ENCODE measurements around the gene MCCD1.

GRCh38 chr6:31533455-31533841, 4.7 kb downstream of the MCCD1 start:
- no peak for TF ChIP-seq CTCF (conservative IDR thresholded peaks at IDR 0.05; ENCODE audit: low read depth in 2 of 2)
- no peak for TF ChIP-seq EZH2 (IDR thresholded peaks at IDR 0.05; ENCODE audit: low read depth, unreplicated experiment)
- TF ChIP-seq CREB1 (CRISPR knock-in tag; IDR thresholded peaks at IDR 0.05; ENCODE audit: low read depth) = no peak
- TF ChIP-seq EZH2phosphoT487 (IDR thresholded peaks at IDR 0.05; ENCODE audit: unreplicated experiment) = no peak
- TF ChIP-seq REST (IDR thresholded peaks at IDR 0.05; ENCODE audit: unreplicated experiment) = no peak

Data from GM23338 (cell line).